KOPT-K1 (cell line): Measurements from ENCODE around the gene VPS25.

Experiments
- H3K27ac ChIP-seq: fragments of 200-600 bp; sonication (generic); 2 replicates; pipeline ENCODE4 v1.5.1; 2016; ENCODE audit warnings: antibody characterized with exemption, mild to moderate bottlenecking, low read depth, low read length; ENCODE audit not compliant: poor library complexity, severe bottlenecking
- H3K36me3 ChIP-seq: fragments of 200-600 bp; sonication (generic); 2 replicates; pipeline ENCODE4 v1.5.1; 2017; ENCODE audit warnings: antibody characterized with exemption, mild to moderate bottlenecking, low read length, moderate library complexity; ENCODE audit not compliant: insufficient read depth
- H3K9me3 ChIP-seq: fragments of 200-600 bp; sonication (generic); 2 replicates; pipeline ENCODE4 v1.5.1; 2017; ENCODE audit warnings: antibody characterized with exemption, low read length, mild to moderate bottlenecking; ENCODE audit not compliant: insufficient read depth, poor library complexity, severe bottlenecking

The VPS25 gene

DNA sequence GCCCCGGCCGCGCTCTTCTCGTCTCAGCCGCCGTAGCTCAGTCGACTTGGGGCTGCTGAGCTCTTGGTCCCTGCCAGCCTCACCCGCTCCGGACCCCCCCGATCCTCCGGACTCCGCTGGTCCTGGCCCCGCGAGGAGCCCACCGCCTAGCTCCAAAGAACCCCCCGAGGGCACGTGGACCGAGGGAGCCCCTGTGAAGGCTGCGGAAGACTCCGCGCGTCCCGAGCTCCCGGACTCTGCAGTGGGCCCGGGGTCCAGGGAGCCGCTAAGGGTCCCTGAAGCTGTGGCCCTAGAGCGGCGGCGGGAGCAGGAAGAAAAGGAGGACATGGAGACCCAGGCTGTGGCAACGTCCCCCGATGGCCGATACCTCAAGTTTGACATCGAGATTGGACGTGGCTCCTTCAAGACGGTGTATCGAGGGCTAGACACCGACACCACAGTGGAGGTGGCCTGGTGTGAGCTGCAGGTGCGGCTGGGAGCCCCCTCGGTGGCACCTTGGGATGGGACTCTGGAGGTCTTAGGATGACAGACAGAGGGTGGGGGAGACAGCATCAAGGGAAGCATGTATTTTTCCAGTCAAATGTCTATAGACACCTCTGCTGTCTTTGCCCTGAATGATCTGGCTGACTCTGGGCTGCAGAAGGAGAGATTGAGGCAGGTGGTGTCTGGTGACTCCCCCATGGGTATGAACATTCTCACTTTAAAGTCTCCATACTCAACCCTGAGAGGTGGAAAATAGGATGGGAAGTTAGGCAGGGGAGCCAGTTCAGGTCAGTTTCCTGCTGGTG lies 7.8 kb downstream of the VPS25 start:
- peaks cover 52% of the 10 kb centered on the region for H3K36me3 ChIP-seq
- H3K9me3 ChIP-seq = no peaks in the 10 kb centered on the region
- no peak overlapping the region for H3K27ac ChIP-seq

DNA sequence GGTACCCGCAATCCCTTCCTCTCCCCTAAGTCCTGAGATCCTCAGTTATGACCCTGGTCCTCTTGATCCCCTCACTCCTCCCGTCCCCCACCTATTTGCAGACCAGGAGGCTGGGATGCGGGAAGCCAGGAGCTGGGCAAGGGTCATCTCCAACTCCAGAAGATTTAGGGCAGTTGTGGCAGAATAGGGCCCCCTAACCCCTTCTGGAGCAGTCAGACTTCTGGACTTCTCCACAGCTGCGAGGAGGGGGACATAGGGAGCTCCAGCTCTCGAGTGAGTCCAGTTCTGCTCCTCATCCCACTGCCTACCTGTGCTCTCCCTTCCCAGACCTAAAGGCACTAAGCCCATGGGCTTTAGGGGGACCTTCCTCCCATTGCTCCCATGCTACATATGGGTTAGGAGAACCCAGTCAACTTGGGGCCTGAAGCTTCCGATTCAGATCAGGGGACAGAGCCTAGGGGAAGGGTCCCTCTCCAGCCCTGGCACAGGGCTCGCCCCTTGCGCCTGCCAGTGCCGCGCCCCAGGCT lies 8.5 kb downstream of the VPS25 start:
- Histone ChIP-seq H3K9me3 (no peaks in the 10 kb centered on the region), H3K36me3 (peaks cover 45% of the 10 kb centered on the region), H3K27ac (no peak overlapping the region)

DNA sequence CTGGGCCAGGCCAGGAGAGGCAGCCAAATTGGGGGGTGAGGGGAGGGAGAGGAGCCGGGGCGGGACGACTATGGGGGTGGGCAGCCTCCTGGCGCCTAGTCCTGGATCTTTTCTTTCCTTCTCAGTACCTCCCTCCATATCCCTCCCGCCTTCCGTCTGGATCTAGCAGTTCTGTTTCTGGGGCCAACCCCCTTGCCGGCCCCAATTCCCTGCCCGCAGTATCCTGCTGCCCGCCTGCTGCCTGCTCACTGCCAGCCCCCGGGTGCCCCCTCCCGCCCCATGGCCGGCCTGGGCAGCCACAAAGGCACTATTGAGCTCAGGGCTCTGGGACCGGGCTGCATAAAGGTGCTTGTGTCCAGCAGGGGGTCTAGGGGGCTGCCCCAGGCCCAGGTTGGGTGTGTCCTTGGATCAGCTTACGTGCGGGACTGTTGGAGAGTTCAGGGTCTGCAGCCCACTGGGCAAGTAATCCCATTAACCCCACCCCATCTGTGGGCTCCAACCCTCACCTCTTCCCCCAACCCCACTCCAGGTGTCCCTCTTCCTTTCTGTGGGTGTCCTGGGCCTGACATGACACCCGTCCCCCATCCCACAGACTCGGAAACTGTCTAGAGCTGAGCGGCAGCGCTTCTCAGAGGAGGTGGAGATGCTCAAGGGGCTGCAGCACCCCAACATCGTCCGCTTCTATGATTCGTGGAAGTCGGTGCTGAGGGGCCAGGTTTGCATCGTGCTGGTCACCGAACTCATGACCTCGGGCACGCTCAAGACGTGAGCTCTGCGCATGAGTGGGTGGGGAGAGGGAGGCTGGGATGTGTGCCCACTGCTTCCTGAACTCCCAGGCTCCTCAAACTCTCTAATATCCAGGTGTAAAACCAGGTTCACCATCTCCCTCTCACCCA lies 9.2 kb downstream of the VPS25 start:
- peaks cover 41% of the 10 kb centered on the region for H3K36me3 ChIP-seq
- no peak overlapping the region for H3K27ac ChIP-seq
- H3K9me3 ChIP-seq = no peaks in the 10 kb centered on the region

DNA sequence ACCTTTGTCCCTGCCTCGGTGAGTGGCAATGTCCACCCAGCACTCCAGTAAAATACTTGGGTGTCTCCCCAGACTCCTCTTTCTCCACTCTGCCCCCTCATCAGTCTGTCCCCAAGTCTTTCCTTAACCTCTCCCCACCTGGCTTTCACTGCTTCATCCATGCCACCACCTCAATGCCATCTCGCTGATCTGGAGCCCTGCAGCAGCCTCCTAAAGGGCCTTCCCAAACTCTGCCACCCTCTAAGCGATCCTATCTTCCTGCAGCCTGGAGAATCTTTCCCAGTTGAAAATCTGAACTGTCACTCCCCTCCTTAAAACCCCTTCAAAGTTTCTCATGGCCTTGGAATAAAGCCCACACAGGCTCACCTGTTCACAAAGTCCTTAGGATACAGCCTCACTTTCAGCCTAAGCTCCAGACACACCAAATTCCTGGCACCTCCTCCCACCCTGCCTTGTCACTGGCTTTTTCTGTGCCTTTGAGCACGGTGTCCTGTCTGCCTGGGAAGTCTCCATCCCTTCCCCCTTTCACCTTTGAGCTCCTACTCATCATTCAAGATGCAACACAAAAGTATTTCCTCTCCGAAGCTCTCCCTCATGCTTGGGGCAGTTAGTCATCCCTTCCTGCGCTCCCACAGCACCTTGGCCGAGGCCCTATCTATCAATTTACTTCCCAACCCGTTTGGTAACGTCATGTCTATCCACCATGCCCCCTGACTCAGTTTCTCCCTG lies 10.0 kb downstream of the VPS25 start:
- peaks cover 39% of the 10 kb centered on the region for H3K36me3 ChIP-seq
- no peaks in the 10 kb centered on the region for H3K9me3 ChIP-seq
- no peak overlapping the region for H3K27ac ChIP-seq

DNA sequence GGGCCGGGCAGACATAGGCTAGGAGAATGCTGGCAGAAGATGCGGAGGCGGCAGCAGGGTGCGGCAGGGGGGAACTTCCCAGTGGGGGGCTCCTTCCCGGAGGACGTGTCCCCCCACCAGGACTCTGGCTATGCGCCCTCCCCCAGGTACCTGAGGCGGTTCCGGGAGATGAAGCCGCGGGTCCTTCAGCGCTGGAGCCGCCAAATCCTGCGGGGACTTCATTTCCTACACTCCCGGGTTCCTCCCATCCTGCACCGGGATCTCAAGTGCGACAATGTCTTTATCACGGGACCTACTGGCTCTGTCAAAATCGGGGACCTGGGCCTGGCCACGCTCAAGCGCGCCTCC lies 10.5 kb downstream of the VPS25 start:
- Histone ChIP-seq H3K9me3 (no peaks in the 10 kb centered on the region), H3K36me3 (peaks cover 34% of the 10 kb centered on the region), H3K27ac (no peak overlapping the region)

DNA sequence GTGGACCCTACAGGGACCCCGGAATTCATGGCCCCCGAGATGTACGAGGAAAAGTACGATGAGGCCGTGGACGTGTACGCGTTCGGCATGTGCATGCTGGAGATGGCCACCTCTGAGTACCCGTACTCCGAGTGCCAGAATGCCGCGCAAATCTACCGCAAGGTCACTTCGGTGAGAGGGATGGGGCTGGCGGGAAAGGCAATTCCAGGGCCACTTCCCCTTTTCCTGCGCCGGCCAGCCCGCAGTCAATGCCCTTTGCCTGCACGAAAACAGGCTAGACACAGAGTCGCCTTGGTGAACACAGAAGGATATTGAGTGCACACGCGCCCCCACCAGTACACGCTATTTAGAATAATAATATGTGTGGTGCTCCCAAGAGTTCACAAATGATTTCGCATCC lies 11.2 kb downstream of the VPS25 start:
- no peaks in the 10 kb centered on the region for H3K9me3 ChIP-seq
- H3K27ac ChIP-seq = no peak overlapping the region
- H3K36me3 ChIP-seq = peaks cover 27% of the 10 kb centered on the region

DNA sequence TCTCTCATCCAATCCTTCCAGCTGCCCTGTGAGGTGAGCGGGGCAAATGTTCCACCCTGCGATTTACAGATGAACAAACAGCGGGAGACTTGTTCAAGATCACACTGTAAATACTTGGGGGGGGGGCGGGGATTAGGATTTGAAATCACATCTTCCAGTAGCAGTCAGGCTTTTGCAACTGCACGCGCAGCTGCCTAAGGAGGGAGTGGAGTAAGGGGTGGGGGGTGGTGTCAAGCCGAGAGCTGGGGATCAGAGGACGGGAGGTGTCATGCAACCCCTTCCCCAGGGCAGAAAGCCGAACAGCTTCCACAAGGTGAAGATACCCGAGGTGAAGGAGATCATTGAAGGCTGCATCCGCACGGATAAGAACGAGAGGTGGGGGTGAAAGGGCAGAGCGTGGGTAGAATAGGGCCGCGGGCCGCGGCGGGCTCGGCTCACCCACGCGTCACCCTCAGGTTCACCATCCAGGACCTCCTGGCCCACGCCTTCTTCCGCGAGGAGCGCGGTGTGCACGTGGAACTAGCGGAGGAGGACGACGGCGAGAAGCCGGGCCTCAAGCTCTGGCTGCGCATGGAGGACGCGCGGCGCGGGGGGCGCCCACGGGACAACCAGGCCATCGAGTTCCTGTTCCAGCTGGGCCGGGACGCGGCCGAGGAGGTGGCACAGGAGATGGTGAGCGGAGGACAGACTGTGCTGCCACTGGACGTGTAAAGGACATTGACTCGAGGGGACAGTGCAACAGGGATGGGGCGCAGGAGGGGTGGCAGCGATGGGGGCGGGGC lies 11.8 kb downstream of the VPS25 start:
- no peak overlapping the region for H3K27ac ChIP-seq
- peaks cover 21% of the 10 kb centered on the region; the same call in 1 of the 2 replicates for H3K36me3 ChIP-seq
- H3K9me3 ChIP-seq = no peaks in the 10 kb centered on the region

DNA sequence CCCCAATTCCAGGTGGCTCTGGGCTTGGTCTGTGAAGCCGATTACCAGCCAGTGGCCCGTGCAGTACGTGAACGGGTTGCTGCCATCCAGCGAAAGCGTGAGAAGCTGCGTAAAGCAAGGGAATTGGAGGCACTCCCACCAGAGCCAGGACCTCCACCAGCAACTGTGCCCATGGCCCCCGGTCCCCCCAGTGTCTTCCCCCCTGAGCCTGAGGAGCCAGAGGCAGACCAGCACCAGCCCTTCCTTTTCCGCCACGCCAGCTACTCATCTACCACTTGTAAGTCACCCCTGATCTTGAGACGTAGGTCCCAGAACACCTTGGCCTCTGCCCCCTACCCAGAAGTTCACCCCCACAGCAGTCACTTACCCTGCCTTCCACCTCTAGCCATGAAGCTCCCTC lies 14.0 kb downstream of the VPS25 start:
- peaks cover 9% of the 10 kb centered on the region; the same call in 1 of the 2 replicates for H3K36me3 ChIP-seq
- no peaks in the 10 kb centered on the region for H3K9me3 ChIP-seq
- no peak overlapping the region for H3K27ac ChIP-seq

DNA sequence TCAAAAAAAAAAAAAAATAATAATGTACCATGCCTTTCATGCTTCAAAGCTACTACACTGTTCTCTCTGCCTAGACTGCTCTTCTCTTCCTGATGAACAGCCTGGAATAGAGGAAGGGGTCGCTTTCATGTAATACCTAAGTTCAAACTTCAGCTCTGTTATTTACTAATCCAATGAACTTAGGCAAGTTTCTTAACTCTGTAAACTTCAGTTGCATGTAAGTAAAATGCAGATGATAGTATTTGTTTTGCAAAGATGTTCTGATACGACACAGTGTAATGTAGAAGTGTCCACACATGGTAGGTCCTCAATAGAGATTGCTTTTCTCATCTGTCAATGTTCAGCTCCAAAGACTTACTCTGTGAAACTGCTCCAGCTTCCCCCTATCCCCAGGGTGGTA lies 18.7 kb downstream of the VPS25 start:
- no peak overlapping the region for H3K27ac ChIP-seq
- no peaks in the 10 kb centered on the region for H3K9me3 ChIP-seq
- H3K36me3 ChIP-seq = peaks cover 14% of the 10 kb centered on the region; the same call in 1 of the 2 replicates

DNA sequence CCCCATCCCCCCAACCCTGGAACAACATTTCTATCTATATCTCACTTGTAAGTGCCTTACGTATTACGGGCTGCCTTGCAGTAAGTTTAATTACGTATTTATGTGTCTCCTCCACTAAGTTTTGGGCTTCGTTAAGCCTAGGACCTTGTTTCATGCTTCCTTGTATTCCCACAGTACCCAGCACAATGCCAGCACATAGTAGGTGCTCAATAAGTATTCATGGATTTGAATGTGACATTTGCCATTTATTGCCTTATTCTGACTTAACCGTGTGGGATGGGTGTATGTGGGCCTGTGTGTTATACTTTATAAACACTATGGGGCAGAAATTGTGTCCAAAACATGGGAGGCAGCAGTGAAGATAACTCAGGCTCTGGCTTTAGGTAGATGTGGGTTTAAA lies 19.3 kb downstream of the VPS25 start:
- Histone ChIP-seq H3K9me3 (no peaks in the 10 kb centered on the region), H3K36me3 (peaks cover 10% of the 10 kb centered on the region; the same call in 1 of the 2 replicates), H3K27ac (no peak overlapping the region)

DNA sequence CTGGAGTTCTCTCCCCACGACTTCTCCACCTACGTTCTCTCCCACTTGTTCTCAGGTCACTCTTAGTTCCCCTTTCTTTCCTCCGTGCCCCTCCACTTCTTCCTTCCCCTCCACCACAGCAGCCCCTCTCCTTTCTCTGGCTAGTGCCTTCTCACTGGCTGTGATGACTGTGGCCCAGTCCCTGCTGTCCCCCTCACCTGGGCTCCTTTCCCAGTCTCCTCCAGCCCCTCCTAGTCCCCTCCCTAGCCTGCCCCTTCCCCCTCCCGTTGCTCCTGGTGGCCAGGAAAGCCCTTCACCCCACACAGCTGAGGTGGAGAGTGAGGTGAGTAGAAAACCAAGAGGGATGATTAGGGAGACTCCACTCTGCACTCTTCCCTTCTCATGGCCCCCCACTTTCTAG lies 21.8 kb downstream of the VPS25 start:
- no peaks in the 10 kb centered on the region for H3K9me3 ChIP-seq
- no peak overlapping the region for H3K27ac ChIP-seq
- H3K36me3 ChIP-seq = peaks cover 5% of the 10 kb centered on the region; the same call in 1 of the 2 replicates

DNA sequence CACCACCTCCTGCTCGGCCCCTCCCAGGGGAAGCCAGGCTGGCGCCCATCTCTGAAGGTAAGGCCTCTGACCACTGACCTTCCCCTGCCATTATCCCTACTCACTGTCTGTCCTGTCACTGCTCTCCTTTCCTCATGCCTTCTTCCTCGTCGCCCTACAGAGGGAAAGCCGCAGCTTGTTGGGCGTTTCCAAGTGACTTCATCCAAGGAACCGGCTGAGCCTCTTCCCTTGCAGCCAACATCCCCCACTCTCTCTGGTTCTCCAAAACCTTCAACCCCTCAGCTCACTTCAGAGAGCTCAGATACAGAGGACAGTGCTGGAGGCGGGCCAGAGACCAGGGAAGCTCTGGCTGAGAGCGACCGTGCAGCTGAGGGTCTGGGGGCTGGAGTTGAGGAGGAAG lies 22.2 kb downstream of the VPS25 start:
- Histone ChIP-seq H3K9me3 (no peaks in the 10 kb centered on the region), H3K27ac (no peak overlapping the region), H3K36me3 (peaks cover 5% of the 10 kb centered on the region; the same call in 1 of the 2 replicates)

DNA sequence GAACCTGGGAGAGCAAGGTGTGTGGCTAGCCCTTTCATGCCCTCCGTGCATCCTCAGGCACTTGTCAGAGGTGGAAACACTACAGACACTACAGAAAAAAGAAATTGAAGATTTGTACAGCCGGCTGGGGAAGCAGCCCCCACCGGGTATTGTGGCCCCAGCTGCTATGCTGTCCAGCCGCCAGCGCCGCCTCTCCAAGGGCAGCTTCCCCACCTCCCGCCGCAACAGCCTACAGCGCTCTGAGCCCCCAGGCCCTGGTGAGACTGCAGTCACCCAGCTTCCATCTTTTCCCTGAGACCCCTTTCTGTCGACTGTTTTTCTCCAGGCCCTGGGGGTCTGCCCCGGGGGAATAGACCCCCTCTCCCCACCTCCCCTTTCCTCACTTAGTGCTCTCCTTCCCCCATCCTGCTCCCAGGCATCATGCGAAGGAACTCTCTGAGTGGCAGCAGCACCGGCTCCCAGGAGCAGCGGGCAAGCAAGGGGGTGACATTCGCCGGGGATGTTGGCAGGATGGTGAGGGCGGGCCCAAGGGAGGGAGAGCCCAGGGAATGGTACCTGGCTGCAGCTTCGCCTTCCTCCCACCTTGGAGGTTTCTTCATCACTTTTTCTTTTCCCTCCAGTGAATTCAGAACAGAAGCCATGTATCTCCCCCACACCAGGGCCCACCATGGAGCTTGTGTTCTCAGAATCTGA lies 23.0 kb downstream of the VPS25 start:
- Histone ChIP-seq H3K9me3 (no peaks in the 10 kb centered on the region), H3K27ac (no peak overlapping the region), H3K36me3 (peaks cover 5% of the 10 kb centered on the region; the same call in 1 of the 2 replicates)
